IPS-18a (cell line): ENCODE measurements around the gene FBN3.

ENCODE experiments used
- H3K27ac ChIP-seq: one replicate; pipeline ENCODE4 v1.5.1; 2013; ENCODE audit warnings: low read length
- H3K27me3 ChIP-seq: one replicate; pipeline ENCODE4 v1.6.1; 2013; ENCODE audit warnings: mild to moderate bottlenecking, low read length; ENCODE audit not compliant: control insufficient read depth, insufficient read depth
- H3K36me3 ChIP-seq: one replicate; pipeline ENCODE4 v1.6.1; 2013; ENCODE audit warnings: low read depth, low read length; ENCODE audit not compliant: control insufficient read depth
- H3K4me1 ChIP-seq: one replicate; pipeline ENCODE4 v1.6.1; 2013; ENCODE audit warnings: low read depth, low read length; ENCODE audit not compliant: control insufficient read depth
- H3K4me3 ChIP-seq: one replicate; pipeline ENCODE4 v1.5.1; 2013; ENCODE audit warnings: low read length
- H3K9ac ChIP-seq: one replicate; pipeline ENCODE4 v1.6.1; 2013; ENCODE audit warnings: mild to moderate bottlenecking, low read length, moderate library complexity
- H3K9me3 ChIP-seq: one replicate; pipeline ENCODE4 v1.6.1; 2013; ENCODE audit warnings: low read depth, low read length; ENCODE audit not compliant: control insufficient read depth

The FBN3 gene

DNA sequence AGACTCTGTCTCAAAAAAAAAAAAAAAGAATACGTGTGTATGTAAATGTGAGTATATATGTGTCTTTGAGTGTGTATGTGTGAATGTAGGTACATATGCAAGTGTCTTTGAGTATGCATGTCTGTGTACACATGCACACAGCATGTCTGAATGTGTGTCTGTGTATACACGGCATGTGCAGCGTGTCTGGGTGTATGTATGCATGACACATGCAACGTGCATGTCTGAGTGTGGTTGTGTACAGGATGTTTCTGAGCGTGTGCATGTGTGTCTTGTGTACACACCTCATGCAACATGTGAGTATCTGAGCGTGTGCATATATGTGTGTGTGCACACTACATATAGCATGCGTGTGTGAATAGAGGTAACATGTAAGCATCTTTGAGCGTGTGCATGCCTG is 20.8 kb downstream of the FBN3 start:
- Histone ChIP-seq H3K9me3 (no peaks in the 10 kb centered on the region), H3K4me3 (no peak overlapping the region), H3K9ac (no peak overlapping the region), H3K27me3 (no peaks in the 10 kb centered on the region), H3K4me1 (no peaks in the 10 kb centered on the region), H3K27ac (no peak overlapping the region), H3K36me3 (peaks cover 15% of the 10 kb centered on the region)

DNA sequence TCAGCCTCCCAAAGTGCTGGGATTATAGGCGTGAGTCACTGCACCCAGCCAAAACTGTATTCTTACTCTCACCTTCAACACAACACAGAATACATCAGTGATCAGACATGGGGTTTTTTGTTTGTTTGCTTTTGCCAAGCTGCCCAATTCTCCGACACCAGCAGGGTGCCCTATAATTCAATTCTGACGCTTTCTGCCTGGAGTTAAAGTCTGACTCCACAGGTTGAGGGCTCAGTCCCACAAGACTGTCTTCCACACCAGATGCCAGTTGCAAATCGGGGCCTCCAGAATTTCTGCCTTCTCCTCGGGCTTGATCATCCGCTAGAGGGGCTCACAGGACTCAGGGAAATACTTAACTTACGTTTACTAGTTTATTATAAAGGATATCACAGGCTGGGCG is 22.1 kb downstream of the FBN3 start:
- Histone ChIP-seq H3K27me3 (no peaks in the 10 kb centered on the region), H3K9ac (no peak overlapping the region), H3K36me3 (peaks cover 18% of the 10 kb centered on the region), H3K4me3 (no peak overlapping the region), H3K9me3 (no peaks in the 10 kb centered on the region), H3K4me1 (no peaks in the 10 kb centered on the region), H3K27ac (no peak overlapping the region)

DNA sequence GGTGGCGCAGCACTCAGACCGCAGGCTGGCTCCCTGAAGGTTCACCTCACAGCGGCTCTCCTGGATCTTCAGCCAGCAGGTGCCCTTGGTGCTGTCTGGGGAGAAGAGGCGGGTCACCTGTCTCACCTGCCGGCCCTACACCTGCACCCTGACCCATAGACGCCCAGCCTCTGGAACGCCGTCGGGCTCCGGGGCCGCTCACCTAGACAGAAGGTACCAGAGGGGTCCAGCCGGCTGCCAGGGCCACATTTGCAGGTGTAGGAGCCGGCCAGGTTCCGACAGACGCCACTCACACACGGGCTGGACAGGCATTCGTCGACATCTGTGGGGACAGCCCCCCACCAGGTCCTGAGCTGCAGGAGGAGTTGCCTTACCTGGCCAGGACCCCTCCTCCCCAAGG is 22.9 kb downstream of the FBN3 start:
- Histone ChIP-seq H3K9ac (no peak overlapping the region), H3K4me3 (no peak overlapping the region), H3K9me3 (no peaks in the 10 kb centered on the region), H3K27ac (no peak overlapping the region), H3K27me3 (no peaks in the 10 kb centered on the region), H3K4me1 (no peaks in the 10 kb centered on the region), H3K36me3 (peaks cover 18% of the 10 kb centered on the region)

DNA sequence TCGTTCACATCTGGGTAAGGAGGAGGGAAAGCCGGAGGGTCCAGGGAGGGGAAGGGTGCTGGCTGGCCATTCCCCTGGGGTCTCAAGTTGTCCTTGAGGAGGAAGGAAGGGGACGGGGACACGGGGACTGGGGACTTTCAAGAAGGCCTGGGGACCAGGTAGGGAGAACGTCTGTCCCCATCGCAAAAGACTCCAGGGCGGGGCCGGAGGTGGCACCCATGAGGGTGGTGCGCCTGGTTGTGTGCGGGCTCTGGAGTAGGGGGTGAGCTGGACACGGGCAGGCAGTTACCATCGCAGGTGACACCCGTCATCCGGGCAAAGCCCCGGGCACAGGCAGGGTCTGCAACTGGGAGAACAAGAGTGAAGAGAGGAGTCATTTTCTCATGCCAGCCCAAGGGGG is 23.4 kb downstream of the FBN3 start:
- Histone ChIP-seq H3K4me3 (no peak overlapping the region), H3K27ac (no peak overlapping the region)

DNA sequence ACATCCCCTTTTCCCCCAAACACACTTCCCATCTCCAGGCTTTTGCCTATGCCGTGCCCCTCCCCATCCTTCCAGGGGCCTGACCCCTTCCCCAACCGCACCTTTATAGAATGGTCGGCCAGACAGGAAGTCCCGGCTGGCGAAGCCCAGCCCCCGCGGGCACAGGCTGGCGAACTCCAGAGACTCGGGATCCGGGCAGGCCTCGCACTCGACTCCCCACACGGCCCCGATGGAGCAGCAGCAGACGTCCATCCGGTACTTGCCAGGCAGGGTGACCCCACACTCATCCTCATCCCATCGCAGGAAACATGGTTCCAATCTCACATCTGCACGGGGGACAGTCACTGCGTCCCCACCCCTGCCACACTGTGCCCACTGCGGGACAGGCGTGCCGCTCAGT is 25.7 kb downstream of the FBN3 start:
- Histone ChIP-seq H3K4me3 (no peak overlapping the region), H3K4me1 (peaks cover 4% of the 10 kb centered on the region), H3K9me3 (no peaks in the 10 kb centered on the region), H3K36me3 (peaks cover 15% of the 10 kb centered on the region), H3K27ac (no peak overlapping the region), H3K9ac (no peak overlapping the region), H3K27me3 (no peaks in the 10 kb centered on the region)

More for the DNA sequence above, 23.4 kb downstream of the FBN3 start:
- H3K9ac ChIP-seq: no peak overlapping the region
- peaks cover 18% of the 10 kb centered on the region for H3K36me3 ChIP-seq
- H3K9me3 ChIP-seq: no peaks in the 10 kb centered on the region
- peaks cover 4% of the 10 kb centered on the region for H3K4me1 ChIP-seq
- no peaks in the 10 kb centered on the region for H3K27me3 ChIP-seq

DNA sequence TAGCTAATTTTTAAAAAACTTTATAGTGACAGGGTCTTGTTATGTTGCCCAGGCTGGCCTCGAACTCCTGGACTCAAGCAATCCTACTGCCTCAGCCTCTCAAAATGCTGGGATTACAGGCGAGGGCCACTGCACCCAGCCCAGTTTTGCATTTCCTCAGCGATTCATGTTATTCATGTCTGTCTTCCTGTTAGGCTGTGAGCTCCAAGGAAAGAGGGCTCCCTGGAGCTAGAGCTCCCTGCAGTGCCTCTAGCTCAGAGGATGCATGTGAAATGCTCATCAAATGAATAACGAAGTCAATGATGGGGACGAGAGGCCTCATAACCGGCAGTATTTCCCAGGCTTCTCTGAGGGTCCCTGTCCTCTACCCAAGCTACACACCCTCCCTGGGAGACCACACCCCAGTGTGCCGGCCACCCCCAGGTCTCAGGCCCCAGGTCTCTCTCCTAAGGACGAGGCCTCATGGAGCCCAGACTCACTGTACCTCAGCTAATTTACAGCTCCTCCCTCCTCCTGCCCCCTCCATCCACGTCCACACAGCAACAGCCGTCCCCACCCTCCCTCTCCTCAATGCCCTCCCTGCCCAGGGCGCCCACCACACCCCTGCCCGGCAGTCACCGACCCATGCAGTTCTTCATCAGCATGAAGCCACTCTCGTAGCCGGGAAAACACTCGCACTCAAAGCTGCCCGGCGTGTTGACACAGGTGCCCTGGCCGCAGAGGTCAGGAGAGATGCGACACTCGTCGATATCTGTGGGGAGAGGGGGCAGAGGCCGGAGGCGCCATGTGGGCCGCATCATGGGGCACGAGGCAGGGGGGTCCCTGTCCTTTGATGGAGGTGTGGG is 28.5 kb downstream of the FBN3 start:
- Histone ChIP-seq H3K27me3 (no peaks in the 10 kb centered on the region), H3K9me3 (no peaks in the 10 kb centered on the region), H3K4me1 (peaks cover 4% of the 10 kb centered on the region), H3K9ac (no peak overlapping the region), H3K4me3 (no peak overlapping the region), H3K27ac (no peak overlapping the region), H3K36me3 (peaks cover 14% of the 10 kb centered on the region)

DNA sequence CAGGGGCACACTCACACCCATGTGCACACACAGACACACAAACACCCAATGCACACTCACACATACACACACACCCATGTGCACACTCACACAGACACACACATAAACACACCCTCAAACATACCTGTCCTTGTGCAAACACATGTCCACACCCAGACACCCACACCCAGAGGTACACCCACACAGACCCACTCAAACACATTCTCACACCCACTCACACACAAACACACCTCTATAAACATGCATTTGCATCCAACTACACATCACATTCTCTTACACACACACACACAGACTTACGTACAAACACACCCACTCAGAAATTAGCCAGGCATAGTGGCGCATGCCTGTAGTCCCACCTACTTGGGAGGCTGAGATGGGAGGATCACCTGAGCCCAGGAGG is 31.4 kb downstream of the FBN3 start:
- no peak overlapping the region for H3K4me3 ChIP-seq
- no peak overlapping the region for H3K9ac ChIP-seq
- peaks cover 4% of the 10 kb centered on the region for H3K4me1 ChIP-seq
- H3K27me3 ChIP-seq: no peaks in the 10 kb centered on the region
- H3K9me3 ChIP-seq: no peaks in the 10 kb centered on the region
- peaks cover 13% of the 10 kb centered on the region for H3K36me3 ChIP-seq
- no peak overlapping the region for H3K27ac ChIP-seq

DNA sequence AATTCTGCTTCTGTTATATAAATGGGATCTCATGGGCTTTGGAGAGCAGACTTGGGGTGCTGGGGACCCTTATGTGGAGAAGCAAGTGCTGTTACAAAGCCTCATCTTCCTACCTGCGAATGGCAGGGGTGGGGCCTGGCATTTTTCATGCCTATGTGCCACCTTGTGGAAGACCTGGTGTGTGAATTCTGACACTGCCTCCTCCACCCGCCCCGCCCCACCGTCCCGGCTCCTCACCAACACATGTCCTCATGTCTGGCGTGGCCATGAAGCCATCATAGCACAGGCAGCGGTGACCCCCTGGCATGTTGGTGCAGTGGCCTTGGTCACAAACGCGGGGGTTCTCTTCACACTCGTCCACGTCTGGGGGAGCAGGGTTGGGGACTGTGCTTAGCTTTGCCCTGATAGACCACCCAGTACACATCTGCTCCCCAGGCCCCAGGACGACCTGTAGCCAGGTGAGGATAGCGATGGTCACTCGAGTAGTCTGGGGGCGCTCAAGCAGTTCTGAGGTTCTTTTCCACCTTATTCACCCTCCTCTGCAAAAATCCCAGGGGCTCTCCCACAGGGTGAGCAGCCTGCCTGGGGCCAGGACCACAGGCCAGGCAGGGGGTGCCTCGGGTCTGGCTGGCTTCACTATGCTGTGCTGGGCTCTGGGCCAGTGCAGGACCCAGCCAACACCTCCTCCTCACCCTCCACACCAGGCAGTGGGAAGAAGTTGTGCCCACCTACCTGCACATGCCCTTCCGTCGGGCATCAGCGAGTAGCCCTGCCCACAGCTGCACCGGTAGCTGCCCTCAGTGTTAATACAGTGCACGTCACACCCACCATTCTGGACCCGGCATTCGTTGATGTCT is 32.7 kb downstream of the FBN3 start:
- H3K4me1 ChIP-seq: peaks cover 4% of the 10 kb centered on the region
- H3K27me3 ChIP-seq: no peaks in the 10 kb centered on the region

DNA sequence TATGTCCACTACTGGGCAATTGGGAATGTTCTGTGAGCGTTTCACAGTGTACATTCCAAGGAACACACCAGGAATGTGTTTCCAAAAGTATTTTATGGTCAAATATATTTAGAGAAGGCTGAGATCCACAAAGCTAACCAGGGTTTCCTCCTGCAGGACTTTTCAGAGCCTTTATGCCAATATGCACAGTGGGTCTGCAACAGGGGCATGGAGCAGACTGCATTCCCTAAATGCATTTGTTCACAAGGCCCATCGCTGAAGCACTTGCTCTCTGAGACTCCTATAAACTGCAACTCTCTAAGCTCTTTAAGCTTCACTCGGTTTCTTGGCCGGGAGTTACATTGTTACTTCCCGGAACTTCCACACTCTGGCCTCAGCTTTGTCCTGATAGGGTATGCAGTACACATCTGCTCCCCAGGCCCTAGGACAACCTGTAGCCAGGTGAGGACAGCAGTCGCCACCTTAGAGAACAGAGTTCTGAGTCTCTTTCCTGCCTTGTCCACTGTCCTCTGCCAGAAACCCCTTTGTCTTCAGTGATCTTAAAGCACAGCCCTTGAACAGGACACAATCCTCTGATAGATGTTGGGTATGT is 33.5 kb downstream of the FBN3 start:
- Histone ChIP-seq H3K4me3 (no peak overlapping the region), H3K9ac (no peak overlapping the region), H3K27me3 (no peaks in the 10 kb centered on the region), H3K9me3 (no peaks in the 10 kb centered on the region), H3K27ac (no peak overlapping the region), H3K4me1 (no peaks in the 10 kb centered on the region), H3K36me3 (peaks cover 13% of the 10 kb centered on the region)

More for the DNA sequence above, 32.7 kb downstream of the FBN3 start:
- H3K36me3 ChIP-seq: peaks cover 13% of the 10 kb centered on the region
- H3K9ac ChIP-seq: no peak overlapping the region
- no peaks in the 10 kb centered on the region for H3K9me3 ChIP-seq
- H3K27ac ChIP-seq: no peak overlapping the region
- H3K4me3 ChIP-seq: no peak overlapping the region

DNA sequence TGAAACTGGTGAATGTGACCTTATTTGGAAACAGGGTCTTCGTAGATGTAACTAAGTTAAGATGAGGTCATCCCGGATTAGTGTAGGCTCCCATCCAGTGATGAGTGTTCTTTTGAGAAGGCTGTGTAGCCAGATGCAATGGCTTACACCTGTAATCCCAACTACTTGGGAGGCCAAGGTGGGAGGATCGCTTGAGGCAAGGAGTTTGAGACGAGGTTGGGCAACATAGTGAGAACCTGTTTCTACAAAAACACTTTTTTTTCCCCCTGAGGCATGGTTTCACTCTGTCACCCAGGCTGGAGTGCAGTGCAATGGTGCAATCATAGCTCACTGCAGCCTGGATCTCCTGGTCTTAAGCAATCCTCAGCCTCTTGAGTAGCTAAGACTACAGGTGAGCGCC is 36.4 kb downstream of the FBN3 start:
- H3K4me1 ChIP-seq: no peaks in the 10 kb centered on the region
- no peak overlapping the region for H3K9ac ChIP-seq
- H3K9me3 ChIP-seq: no peaks in the 10 kb centered on the region
- H3K27me3 ChIP-seq: no peaks in the 10 kb centered on the region
- peaks cover 22% of the 10 kb centered on the region for H3K36me3 ChIP-seq
- no peak overlapping the region for H3K4me3 ChIP-seq
- H3K27ac ChIP-seq: no peak overlapping the region

DNA sequence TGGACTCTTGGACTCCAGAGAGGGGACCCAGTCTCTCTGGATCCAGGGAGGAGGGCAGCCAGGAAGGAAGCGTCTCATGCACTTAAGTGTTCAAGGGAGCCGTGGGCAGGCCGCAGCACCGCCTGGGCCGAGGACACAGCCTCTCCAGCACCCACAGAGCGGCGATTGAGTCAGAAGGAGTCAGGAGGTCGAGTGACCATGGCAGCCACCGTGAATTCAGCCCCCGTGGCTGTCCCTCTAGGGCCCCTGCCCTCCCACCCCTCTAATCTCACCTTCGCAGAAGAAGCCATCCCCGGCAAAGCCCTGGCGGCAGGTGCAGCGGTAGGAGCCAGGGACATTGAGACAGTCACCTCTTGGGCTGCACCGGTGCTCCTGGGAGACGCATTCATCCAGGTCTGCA is 38.0 kb downstream of the FBN3 start:
- Histone ChIP-seq H3K9me3 (no peaks in the 10 kb centered on the region), H3K27me3 (no peaks in the 10 kb centered on the region), H3K9ac (no peak overlapping the region), H3K27ac (no peak overlapping the region), H3K4me1 (no peaks in the 10 kb centered on the region), H3K4me3 (no peak overlapping the region), H3K36me3 (peaks cover 28% of the 10 kb centered on the region)
